HG03520 (cell line): ENCODE data around the gene SFI1.
"Not testable (repeated sequence)": the region's sequence is repeated elsewhere in the genome, so short reads cannot be mapped to it uniquely, and the experiment has no call there.

ENCODE experiments used
- ATAC-seq: cut with Tn5 transposase; IDR thresholded peaks from one replicate; pipeline ENCODE4 v1.9.1; 2021; ENCODE audit warnings: mild to moderate bottlenecking, moderate library complexity; ENCODE audit not compliant: unreplicated experiment

The SFI1 gene

GRCh38 chr22:31496007-31496734 lies at the start of gene SFI1:
Gene SFI1 (plus strand): TSS chr22:31496536. CDS start chr22:31508285, 11,749 bp downstream.
- ATAC-seq = peak; percentile 72

GRCh38 chr22:31446767-31447166 lies 49.6 kb upstream of the SFI1 start:
- ATAC-seq = no peak

- ATAC-seq = no peak
These were observed 49.0 kb upstream of the SFI1 start for GRCh38 chr22:31447337-31447736.

GRCh38 chr22:31448382-31448781 lies 48.0 kb upstream of the SFI1 start:
- ATAC-seq = no peak

GRCh38 chr22:31449506-31449905 lies 46.8 kb upstream of the SFI1 start:
- ATAC-seq = no peak

- ATAC-seq = no peak
These were observed 44.4 kb upstream of the SFI1 start for GRCh38 chr22:31451709-31452571.

- no peak for ATAC-seq
These were observed 34.6 kb upstream of the SFI1 start for GRCh38 chr22:31461699-31462098.

- no peak for ATAC-seq
These were observed 31.0 kb upstream of the SFI1 start for GRCh38 chr22:31465307-31465706.

GRCh38 chr22:31474743-31475142 lies 21.6 kb upstream of the SFI1 start:
- no peak for ATAC-seq

GRCh38 chr22:31475800-31476199 lies 20.5 kb upstream of the SFI1 start:
- ATAC-seq = no peak

GRCh38 chr22:31477329-31477728 lies 19.0 kb upstream of the SFI1 start:
- peak; percentile 46 for ATAC-seq

- no peak for ATAC-seq
These were observed 15.2 kb upstream of the SFI1 start for GRCh38 chr22:31481129-31481528.

GRCh38 chr22:31482470-31482869 lies 13.9 kb upstream of the SFI1 start:
- ATAC-seq = not testable (repeated sequence)

- not testable (repeated sequence) for ATAC-seq
These were observed 10.0 kb upstream of the SFI1 start for GRCh38 chr22:31486369-31486768.

GRCh38 chr22:31486951-31487350 lies 9.4 kb upstream of the SFI1 start:
- ATAC-seq = no peak

GRCh38 chr22:31488346-31488883 lies 7.9 kb upstream of the SFI1 start:
- no peak for ATAC-seq

- peak; percentile 13 for ATAC-seq
These were observed 7.2 kb upstream of the SFI1 start for GRCh38 chr22:31488988-31489617.

GRCh38 chr22:31489632-31490495 lies 6.5 kb upstream of the SFI1 start, which contains the start of gene EIF4ENIF1:
Gene EIF4ENIF1 (minus strand): TSS chr22:31489842. CDS start chr22:31488718, 1,124 bp downstream.
- ATAC-seq = peak; percentile 33

GRCh38 chr22:31490496-31490925 lies 5.8 kb upstream of the SFI1 start:
- peak; percentile 37 for ATAC-seq
